Measurements from ENCODE around the gene ZDHHC13. TPM values are rescaled to one million over a fixed set of nuclear protein-coding genes. Genes with fewer than 3 reads are reported as not detected.

The ZDHHC13 gene
- total RNA-seq, 2 donors from 2014 or later = 12.2 to 12.3 TPM

DNA sequence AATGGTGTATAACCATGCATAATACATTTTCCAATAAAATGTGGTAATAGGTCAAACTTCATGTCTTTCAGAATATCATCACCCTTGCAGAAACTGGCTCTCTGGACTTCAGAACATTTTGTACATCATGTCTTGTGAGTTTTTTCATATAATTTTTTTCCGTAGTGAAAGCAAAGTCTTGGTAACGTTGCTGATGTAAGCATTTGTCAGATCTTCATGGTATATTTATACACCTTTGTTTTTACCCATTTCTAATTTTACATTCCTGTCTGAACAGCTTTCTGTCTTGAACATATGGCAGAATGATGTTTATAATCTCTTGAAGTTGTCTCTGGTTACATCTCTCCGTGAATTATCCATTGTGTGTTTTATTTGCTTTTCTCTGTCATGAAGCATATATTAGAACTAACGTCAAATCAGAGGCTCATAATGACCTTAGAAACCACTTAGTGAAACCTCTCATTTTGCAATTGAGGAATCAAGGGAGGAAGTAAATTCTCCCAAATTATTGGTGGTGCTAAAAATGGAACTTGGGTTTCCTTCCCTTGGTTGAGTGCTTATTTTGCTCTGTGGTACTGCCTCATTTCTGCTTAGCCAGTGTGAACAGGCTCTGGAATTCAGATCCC is 47.4 kb downstream of the ZDHHC13 start:
- Histone ChIP-seq H3K27ac (no peak overlapping the region), H3K4me3 (no peak overlapping the region), H3K27me3 (replicated peaks; ENCODE audit: insufficient read depth) (no peaks in the 10 kb centered on the region), H3K4me1 (replicated peaks) (no peaks in the 10 kb centered on the region), H3K36me3 (no peaks in the 10 kb centered on the region), H3K9me3 (no peaks in the 10 kb centered on the region)
- TF ChIP-seq CTCF (IDR thresholded peaks at IDR 0.05) = no peak
- TF ChIP-seq POLR2AphosphoS5 (IDR thresholded peaks at IDR 0.05) = no peak
- no peak for TF ChIP-seq POLR2A (IDR thresholded peaks at IDR 0.05)
- 44% methylated on average over 4 of the region's 4 CpGs for WGBS
- intact Hi-C loops (cut with DNase I) = no loop called here
- DNase-seq (ENCODE audit: low spot score) = no peak

GRCh38 chr11:19164881-19165280 is 47.9 kb downstream of the ZDHHC13 start:
- DNase-seq (ENCODE audit: low spot score) = no peak
- TF ChIP-seq POLR2A (IDR thresholded peaks at IDR 0.05) = no peak
- no peak for TF ChIP-seq CTCF (IDR thresholded peaks at IDR 0.05)
- TF ChIP-seq POLR2AphosphoS5 (IDR thresholded peaks at IDR 0.05) = no peak
- H3K9me3 ChIP-seq = no peaks in the 10 kb centered on the region
- H3K4me3 ChIP-seq = no peak overlapping the region
- intact Hi-C loops (cut with DNase I) = no loop called here
- 89% methylated on average over 2 of the region's 2 CpGs for WGBS
- H3K4me1 ChIP-seq (replicated peaks) = no peaks in the 10 kb centered on the region
- H3K27ac ChIP-seq = no peak overlapping the region
- H3K27me3 ChIP-seq (replicated peaks; ENCODE audit: insufficient read depth) = no peaks in the 10 kb centered on the region
- H3K36me3 ChIP-seq = no peaks in the 10 kb centered on the region

DNA sequence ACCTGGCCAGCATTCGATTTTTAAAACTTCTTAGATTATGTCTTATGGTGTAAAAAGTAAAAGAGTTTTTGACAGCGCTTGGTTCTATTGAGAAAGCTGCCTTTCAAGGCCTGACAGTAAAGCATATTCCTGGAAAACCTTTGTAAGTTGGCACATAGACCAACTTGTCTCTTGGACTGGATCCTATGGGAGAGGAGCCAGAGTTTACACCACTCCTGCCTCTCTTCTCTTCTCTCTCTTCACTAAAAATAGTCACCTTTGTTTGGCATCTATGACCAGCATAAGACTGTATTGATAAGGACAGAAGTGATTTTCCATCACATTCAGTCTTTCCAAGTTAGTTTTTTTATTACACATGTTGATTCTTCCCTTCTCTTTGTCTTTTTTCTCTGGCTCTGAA is 51.1 kb downstream of the ZDHHC13 start:
- Histone ChIP-seq H3K36me3 (no peaks in the 10 kb centered on the region), H3K9me3 (no peaks in the 10 kb centered on the region), H3K27ac (no peak overlapping the region), H3K4me3 (no peak overlapping the region), H3K27me3 (replicated peaks; ENCODE audit: insufficient read depth) (no peaks in the 10 kb centered on the region), H3K4me1 (replicated peaks) (no peaks in the 10 kb centered on the region)
- DNase-seq (ENCODE audit: low spot score) = no peak
- WGBS = 73% methylated on average over 2 of the region's 2 CpGs
- TF ChIP-seq CTCF (IDR thresholded peaks at IDR 0.05) = no peak
- TF ChIP-seq POLR2AphosphoS5 (IDR thresholded peaks at IDR 0.05) = no peak
- no peak for TF ChIP-seq POLR2A (IDR thresholded peaks at IDR 0.05)
- intact Hi-C loops (cut with DNase I) = no loop called here

DNA sequence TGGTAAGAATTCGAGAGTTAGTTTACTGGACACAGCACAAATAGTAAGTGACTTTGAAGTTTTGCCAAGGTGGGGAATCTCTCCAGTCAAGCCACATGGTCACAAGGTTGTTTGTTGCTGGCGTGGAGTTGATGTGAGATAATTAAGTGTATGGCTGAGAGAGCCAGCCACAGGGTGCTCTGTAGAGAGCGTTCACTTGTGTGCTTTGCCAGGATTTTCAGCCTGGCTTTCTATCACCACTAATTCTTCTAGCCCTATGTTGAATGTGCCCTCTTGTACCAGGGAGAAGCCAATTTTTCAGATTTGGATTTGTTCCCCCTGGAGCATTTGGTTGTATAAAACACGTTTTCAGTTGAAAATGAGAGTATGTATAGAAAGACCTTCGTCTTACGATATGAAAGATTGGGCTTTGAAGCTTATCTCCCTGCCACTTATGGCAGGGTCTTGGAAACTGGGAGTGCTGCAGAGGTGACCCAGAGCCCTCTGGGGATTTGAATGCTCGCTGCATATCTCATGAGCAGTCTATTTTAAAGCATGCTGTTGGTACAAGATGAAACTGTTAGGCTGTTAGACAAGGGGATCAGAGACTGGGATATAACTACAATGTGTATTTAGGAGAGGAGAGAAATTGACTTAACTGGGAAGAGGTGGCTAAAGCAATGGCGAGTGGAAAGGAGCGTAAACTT is 56.2 kb downstream of the ZDHHC13 start:
- no peak overlapping the region for H3K4me3 ChIP-seq
- no peak for DNase-seq (ENCODE audit: low spot score)
- no peak overlapping the region for H3K27ac ChIP-seq
- intact Hi-C loops (cut with DNase I) = no loop called here
- no peaks in the 10 kb centered on the region for H3K27me3 ChIP-seq (replicated peaks; ENCODE audit: insufficient read depth)
- no peak for TF ChIP-seq POLR2A (IDR thresholded peaks at IDR 0.05)
- no peak for TF ChIP-seq POLR2AphosphoS5 (IDR thresholded peaks at IDR 0.05)
- no peak for TF ChIP-seq CTCF (IDR thresholded peaks at IDR 0.05)
- 91% methylated on average over 9 of the region's 9 CpGs for WGBS
- no peaks in the 10 kb centered on the region for H3K4me1 ChIP-seq (replicated peaks)
- H3K36me3 ChIP-seq = no peaks in the 10 kb centered on the region
- H3K9me3 ChIP-seq = no peaks in the 10 kb centered on the region

All from prostate gland (tissue), 2 donors.